Cardiac fibroblast (primary cell): ENCODE results near the gene SMYD5.
A peak's percentile ranks its signal among the peaks of the same experiment; 100 is the strongest.

ENCODE experiments used
- DNase-seq, 2 donors: peaks; one replicate each; pipeline versions ENCODE4 v3.0.0 to v3.0.0-alpha.2; 2010; ENCODE audit warnings: low read depth in 2 of 2
- H3K4me3 ChIP-seq, 2 donors: replicated peaks in 1 of 2; 1 replicate in 1 of 2; 2 replicates in 1 of 2; pipeline ENCODE4 v1.5.1; 2011; ENCODE audit warnings: low read depth in 2 of 2, low read length in 2 of 2, mild to moderate bottlenecking in 2 of 2, moderate library complexity in 1 of 2
- CTCF ChIP-seq: IDR thresholded peaks from one replicate; pipeline ENCODE4 v1.5.1; 2011; ENCODE audit warnings: low read depth, mild to moderate bottlenecking, low read length, inconsistent platforms

Gene SMYD5

GRCh38 chr2:73174941-73175662, 38.9 kb upstream of the SMYD5 start:
- peak overlapping the region; percentile 22 to 28 for H3K4me3 ChIP-seq
- TF ChIP-seq CTCF, result no peak
- DNase-seq, result no peak

- TF ChIP-seq CTCF, result no peak
- peak overlapping the region; percentile 28 to 30 for H3K4me3 ChIP-seq
- peak; percentile 41 to 76 for DNase-seq
These were observed 38.3 kb upstream of the SMYD5 start for GRCh38 chr2:73175663-73176204.

GRCh38 chr2:73176205-73176880, 37.7 kb upstream of the SMYD5 start:
- no peak for TF ChIP-seq CTCF
- peak overlapping the region; percentile 61 to 66 for H3K4me3 ChIP-seq
- no peak for DNase-seq

- TF ChIP-seq CTCF, result peak; percentile 85
- H3K4me3 ChIP-seq, result peak overlapping the region; percentile 61 to 66
- peak; percentile 85 to 90 for DNase-seq
These were observed 37.0 kb upstream of the SMYD5 start for GRCh38 chr2:73176881-73177644.

- TF ChIP-seq CTCF, result no peak
- no peak for DNase-seq
- no peak overlapping the region for H3K4me3 ChIP-seq
These were observed 36.3 kb upstream of the SMYD5 start for GRCh38 chr2:73177645-73178255.

GRCh38 chr2:73185965-73186364, 28.1 kb upstream of the SMYD5 start:
- no peak for TF ChIP-seq CTCF
- no peak for DNase-seq
- H3K4me3 ChIP-seq, result no peak overlapping the region
